GM19238 (cell line): Measurements from ENCODE around the gene GDNF.

Experiments
- DNase-seq: peaks from one replicate; pipeline ENCODE4 v3.0.0; 2011; ENCODE audit warnings: low spot score; ENCODE audit not compliant: insufficient read length

Gene GDNF

DNA sequence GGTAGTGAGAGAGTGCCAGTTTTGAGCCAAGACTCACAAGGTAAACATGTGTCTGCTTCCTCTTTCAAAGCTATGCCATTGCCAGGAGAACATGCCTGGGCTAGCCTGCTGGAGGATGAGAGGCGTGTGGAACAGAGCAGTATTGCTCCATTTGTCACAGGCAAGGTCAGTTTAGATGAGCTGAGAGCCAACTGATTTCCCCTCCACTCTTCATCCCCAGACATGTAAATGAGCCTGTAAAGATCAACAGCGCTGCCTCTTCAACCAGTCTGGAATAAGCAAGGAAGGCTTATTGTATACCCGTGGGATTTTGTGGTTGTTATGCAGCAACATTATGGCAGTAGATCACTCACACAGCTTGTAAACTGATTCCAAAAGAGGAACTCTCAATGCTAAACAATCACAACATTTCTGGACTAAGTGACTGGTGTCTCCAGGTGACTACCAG lies 8.2 kb upstream of the GDNF start:
- DNase-seq = no peak

DNA sequence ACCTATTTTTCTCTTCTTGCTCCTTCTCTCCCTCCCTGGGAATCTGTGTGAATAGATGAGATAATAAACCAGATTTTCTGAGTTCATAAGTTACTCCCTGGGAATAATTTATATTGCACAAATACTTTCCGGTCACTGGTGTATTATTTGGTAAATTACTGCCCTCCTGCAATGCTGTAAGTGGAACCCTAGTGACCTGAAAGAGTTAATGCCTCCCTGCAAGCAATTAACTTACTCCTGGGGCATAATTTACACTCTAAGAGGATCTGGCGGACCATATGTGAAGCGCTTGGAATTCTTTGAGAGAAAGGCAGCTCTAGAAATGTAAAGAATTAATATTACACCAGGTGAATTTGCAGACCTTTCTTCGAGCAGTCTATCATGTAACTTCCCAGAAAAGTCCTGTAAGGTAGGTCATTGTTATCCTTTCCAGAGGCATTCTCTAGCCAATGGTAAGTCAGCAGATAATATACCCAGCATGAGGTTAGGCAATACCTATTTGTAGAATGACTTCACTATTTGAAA lies 7.0 kb upstream of the GDNF start:
- no peak for DNase-seq

DNA sequence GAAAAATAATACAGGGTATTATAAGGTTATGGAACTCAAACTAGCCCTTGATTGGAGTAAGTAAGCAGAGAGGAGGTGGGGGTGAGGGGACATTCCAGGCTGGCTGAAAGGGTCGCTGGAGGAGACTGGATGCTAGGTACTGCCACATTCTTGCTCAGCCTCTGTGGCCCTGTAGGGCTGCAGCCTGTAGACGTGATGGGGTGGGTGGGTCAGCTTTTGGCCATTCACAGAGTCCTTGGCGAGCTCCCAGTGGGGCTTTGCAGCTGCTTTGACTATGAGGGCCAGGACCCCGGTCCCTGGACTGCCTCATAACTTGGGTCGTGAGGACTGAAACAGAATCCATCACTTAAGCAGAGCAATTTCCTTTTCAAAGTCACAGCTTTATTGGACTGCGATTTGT lies 4.2 kb upstream of the GDNF start:
- DNase-seq = no peak

DNA sequence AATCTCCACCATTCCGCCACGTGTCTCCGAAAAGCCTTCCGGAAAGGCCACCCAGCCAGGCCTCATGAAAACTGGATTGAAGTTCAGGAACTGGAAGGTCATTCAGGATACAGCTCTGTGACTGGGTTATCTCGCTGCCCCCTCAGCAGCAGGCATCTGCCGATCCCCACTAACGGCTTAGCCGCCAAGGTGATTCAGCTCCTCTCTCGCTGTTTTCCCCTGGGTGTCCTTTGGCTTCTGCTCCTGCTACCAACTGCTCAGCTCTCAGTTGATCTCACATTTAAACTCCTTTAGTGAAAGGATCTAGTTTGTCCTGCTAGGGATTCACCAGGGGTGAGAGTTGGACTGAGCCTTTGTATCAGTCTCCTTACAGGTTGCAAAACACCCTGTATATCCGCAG lies 2.2 kb upstream of the GDNF start:
- no peak for DNase-seq

DNA sequence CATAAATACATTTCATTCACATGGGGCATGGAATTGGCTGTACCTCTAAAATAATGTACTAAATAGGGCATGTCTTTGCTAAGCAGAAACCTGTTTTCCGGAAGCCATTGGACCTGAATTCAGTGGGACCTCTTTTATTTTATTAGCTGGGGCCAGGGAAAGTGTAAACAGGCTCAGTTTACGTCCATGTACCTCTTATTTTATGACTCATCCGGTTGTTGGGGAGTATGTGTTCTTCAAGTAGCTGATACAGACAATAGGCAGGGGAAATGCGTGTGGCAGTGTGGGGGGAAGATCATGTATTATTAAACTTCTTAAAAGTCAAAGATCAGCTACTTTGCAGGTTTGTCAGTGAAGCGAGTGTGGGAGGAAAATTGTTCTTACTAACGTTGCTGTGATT lies 1.4 kb upstream of the GDNF start:
- DNase-seq = no peak

DNA sequence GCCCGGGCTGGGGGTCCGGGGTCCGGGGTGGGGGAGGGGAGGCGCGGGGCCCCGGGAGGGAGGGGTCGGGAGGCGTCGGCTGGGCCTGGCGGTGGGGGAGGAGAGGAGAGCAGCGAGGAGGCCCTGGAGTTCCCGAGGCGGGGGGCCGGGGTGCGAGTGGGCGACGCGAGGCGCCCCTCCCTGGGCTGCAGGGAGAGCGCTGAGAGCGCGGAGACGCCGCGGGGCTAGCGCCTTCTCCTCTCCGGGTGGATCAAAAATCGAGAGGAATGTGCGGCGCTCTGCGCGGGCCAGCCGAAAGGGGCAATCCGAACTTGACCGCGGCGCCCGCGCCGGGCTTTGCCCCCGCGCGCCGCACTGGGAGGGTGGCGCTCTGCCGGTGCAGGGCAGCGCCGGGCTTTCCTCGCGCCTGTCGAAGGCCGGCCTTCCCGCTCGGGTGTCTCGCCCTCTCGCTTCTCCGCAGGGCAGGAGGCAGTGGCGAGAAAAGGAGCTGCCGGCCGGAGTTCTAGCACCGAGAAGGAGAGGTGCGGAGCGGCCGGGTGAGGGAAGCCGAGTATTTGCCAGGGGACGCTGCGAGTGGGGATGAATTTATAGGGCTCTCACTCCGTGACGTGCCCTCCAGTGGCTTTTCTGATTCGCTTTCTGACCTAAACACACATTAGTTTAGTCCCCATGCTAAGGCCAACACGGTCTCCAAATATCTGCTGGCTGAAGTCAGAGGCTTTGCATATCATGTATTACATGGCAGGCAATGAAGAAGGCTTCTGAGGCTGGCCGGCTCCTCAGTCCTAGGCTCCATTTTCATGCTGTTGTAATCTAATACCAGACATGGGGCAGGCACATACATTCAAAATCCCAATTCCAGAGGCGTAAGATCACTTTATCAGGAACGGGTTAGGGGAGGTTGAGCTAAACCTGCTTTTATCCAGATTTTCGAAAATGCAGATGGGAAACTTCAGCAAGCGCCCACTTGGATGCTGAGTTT lies 503 bp upstream of the GDNF start:
- DNase-seq = no peak

DNA sequence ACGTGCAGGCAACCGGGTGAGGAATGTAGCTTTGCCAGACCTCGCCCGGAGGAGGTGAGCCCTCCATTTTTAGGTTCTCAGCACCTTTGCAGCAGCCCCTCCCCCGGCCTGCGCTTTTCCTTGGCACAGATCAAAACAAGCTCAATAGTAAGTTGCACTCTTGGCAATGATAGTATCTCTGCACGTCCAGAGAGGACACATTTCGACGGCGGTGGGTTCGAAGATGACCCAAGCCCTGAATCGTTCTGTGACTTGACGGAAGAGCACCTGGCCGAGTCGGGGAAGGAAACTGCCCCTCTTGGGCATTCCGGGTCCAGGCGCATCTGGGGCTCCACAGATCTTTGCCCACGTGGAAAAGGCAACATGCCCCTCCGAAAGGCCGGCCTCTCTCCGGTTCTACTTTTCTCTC lies 904 bp downstream of the GDNF start:
- no peak for DNase-seq

DNA sequence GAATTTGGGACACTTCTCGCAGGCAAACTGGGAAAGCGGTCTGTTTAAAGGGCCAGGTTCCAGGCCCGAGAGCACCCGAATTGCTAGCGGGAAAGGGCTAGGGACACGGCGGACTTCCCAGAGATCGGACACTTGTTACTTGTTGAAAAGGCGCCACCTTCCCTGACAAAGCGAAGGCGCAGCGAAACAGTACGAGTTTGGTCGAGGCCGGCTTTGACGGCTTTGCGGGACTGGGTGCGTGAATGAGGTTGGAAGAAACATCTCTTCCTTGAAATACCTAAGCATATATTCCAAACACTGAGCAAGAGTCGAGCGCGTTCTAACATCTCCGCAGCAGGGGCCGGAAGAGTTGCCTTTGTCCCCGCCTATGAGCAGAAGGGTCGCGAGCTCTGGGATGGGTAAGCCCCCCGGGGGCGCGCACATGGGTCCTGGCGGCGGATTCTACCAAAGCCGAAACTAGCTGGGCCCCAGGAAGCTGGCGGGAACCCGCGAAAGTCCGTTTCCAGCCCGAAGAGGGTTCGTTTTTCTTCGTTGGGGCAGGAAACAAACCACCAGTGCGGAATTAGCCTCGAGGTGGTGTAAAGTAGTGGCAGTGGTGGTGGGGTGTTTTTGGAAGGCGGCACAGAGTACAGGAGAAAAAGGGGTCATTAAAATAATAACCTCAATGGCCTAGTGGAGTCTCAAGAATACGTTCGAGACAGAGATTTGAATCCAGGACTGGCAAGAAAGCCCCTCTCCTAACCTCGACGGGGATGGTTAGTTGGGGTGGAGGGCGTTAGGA lies 1.5 kb downstream of the GDNF start:
- no peak for DNase-seq

DNA sequence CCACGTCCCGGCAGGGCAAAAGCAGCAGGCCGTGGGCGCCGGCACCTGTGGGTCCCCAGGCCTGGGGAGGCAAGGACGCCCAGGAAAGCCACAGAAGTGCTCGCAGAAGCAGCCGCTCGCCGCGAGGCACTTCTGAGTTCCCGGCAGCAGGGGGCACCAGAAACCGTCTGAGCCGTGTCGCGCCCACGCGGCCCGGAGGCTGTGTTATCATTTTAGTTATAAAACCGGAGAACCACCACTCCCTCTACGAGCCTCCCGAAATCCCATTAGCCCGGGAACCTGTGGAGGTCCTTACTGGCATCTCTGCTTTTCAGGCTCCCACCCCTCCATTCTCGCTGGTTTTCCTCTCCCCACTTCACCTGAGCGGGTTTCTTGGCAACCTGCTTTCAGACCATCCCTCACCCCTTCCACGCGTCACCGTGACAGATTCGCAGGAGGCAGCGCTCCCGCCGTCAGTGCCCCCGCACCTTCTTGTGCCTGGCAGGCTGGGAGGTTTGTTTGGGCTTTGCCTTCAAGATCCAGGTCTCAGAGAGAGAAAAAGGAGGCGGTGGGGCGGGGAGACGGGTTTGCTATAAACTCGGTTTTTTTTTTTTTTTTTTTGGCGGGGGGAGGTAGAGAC lies 2.3 kb downstream of the GDNF start:
- DNase-seq = peak; percentile 78

DNA sequence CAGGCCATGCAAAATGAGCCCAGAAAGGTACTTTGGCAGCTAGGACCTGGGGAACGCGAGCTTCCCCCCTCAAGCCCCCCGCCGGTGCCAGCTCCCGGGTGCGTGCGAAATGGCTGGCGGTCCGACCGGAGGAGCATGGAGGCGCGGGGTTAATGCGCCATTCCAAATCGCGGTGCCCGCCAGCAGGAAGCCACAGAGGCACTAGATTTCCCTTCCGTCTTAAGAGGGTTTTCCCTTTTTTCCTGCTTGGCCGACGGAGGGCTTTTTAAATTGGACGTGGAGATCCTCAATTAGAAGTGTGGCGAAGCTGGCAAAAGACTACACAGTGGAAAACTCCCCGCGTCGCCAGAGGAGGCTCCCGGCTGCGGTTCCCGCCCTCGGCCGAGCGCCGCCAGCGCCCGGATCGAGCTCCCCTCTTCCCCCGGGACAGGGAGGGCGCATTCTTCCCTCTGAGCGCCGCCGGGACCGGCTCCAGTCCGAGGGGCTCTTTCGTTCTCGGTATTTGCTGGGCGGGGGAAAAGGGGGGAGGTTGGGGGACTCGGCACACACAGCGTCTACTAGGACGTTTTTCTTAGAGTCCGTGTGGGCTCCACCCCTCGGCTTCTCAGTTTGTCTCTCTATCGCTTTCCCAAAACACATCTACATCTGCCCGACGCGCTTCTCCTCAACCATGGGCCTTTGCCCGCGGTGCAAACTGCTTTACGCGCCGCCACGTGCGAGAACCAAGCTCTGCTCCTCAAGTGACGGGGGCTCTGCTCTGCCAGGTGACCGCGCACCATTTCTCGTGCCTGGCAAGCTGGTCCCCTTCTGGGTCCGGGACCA lies 3.0 kb downstream of the GDNF start:
- no peak for DNase-seq

DNA sequence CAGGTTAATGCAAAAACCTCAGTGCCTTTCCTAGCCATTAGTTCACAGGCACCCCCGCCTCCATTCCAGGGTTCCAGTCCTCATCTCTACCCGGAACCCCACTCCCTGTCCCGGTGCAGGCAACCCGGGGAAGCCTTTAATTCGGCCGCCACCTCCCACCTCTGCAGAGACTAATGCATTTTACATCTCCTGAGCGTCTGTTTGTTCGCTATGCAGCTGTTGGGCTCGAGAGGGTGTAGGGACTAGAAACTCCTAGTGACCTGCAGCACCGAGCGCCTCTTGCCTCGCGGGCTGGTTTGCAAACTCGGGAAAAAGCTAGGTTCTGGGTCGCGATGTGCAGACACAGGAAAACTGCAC lies 3.6 kb downstream of the GDNF start:
- DNase-seq = no peak

DNA sequence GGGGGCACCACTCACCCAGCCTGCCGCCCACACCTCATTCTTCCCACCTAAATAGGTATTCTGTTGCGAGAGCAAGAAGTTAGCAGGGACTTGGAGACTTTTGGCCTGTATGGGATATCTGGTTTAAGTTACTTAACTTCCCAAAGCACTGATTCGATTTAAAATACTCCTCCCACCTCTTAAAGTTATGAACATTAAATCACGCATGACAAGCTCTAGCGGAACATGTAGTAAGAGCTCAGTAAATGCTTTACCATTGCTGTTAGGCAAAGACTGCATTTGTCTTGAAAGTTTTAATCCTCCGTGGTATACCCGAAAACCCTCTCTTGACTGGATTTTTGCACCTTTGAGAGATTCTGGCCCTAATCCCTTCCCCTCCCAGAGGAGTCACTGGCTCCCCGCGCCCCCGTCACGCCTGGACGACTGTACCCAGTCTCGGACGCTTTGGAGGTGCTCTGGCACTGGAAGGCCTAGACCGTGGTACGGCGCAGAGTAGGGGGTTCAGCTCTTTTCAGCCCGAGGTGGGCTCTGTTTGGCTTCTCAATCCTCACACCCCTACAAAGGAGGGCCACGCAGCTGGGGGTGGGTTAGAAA lies 4.4 kb downstream of the GDNF start:
- no peak for DNase-seq

DNA sequence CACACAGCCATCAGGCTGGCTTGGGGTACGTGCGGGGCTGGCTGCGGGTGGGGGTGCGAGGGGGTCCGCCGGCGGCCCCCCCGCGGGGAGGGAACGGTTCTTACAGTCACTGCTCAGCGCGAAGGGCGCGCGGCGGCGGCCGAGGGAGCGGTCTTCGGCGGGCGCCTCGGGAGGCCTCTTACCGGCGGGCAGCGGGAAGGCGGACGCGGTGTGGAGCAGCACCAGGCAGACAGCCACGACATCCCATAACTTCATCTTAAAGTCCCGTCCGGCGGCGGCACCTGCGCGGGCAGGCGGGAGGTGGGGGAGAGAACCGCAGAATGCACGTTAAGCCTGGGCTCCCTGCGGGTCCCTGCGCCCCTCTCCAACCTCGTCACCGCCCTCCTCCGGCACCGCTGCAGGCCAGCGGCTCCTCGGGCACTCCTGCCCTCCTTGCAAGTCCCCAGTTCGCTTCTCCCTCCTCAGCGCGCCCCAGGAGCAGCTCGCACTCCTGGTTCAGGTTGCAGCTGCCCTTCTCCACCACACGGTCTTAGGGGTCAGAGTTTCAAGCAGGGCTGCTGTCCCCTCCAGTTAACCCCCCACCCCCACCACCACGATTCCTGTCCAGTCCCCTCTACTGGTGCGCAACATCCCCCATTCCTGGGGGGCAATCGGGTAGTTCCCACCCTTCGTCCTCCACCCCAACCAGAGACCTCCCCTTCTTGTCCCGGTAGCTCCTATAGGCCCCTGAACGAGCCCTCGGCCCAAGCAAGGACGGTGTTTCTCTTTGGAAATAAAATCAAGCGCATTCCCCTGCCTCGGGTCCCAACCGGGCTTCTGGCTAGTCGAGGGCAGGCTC lies 5.1 kb downstream of the GDNF start:
- no peak for DNase-seq

DNA sequence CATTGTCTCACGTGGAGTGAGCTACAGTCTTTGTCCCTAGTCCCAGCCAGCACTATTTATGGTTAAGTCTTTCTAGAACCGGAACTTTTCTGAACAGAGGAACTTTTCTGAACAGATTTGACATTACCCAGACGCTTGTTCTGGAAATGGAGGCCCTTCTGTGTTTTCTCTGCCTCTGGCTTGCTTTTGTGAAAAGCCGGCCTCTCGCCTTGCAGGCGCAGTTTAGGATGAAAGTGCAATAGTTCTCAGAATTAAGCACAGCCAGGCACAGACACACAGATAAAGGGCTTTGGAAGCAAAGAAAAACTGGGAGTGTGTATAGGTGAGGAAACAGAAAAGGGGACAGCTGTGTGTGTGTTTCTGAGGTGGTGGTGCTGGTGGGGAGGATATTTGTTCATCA lies 5.9 kb downstream of the GDNF start:
- DNase-seq = no peak

DNA sequence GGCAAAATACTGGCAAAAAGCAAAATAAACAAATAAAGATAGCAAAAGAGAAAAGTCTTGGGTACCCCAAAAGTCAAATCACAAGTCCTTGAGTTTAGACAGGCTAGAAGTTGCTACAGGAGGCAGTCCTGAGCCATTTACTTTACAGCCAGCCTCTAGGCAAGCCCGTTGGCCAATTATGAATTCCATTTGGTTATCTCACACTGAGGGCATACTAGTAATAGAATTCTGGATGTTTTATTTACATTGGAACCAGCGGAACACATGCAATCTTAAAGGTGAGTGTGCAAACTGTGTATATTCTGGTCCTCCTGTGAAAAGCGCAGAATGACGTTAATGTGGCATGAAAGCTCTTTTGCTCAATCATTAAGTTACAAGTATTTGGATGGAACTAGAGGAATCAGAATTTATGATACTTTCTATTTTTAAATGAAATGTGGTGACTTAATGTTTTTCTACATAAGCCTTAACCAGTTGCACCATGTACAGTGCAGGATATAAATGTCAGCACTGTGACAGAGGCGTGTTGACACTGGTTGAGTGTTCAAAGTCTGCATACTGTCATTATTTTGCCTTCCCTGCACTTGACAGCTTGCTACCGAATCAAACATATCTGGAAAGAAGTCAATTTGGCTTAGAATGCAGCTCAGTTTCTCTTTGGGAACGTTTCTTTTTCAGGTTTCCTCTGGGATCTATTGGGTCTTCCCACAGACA lies 7.9 kb downstream of the GDNF start:
- DNase-seq = no peak

DNA sequence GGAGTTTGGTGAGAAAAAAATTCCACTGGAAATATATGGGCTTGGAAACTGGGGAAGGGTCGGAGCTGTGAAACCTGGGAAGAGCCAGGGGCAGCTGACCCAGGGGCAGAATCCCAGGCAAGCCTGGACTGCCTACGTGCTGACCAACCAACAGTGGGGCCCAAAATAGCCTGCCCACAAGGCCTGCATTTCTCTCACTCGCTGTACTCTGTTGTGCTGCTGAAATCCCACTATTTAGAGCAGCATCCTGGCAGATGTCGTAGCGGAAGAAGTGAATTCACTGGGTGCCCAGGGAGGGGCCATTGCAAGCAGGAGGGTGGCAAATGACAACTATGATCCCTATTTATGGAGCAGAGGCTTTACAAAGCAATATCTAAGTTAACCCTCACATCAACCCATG lies 9.5 kb downstream of the GDNF start:
- DNase-seq = no peak

DNA sequence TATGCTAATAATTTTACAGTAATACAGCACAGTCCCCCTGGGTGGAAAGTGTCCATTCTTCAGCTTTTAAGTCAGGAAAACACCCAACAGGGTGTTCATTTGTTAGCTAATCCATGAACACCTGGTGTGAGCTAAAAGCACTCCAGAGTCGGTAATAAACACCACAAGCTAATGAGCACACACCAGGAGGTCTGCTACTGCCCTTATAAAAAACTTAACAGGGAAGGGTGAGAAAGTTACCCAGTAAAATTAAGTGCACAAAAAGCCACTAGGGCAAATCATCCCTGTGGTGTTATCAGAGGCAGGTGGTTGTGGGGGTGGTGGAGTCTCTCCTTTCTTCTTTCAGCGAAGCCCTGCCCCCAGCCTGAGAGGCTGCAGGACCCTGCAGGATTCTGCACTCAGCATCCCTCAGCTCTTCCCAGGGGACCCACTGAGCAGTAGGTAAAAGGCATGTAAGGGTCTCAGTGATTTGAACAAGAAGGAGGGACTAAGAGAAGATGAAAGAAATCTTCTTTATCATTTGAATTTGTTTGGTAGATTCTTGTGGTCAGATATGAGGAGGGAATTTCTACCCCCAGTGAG lies 14.4 kb downstream of the GDNF start:
- no peak for DNase-seq

DNA sequence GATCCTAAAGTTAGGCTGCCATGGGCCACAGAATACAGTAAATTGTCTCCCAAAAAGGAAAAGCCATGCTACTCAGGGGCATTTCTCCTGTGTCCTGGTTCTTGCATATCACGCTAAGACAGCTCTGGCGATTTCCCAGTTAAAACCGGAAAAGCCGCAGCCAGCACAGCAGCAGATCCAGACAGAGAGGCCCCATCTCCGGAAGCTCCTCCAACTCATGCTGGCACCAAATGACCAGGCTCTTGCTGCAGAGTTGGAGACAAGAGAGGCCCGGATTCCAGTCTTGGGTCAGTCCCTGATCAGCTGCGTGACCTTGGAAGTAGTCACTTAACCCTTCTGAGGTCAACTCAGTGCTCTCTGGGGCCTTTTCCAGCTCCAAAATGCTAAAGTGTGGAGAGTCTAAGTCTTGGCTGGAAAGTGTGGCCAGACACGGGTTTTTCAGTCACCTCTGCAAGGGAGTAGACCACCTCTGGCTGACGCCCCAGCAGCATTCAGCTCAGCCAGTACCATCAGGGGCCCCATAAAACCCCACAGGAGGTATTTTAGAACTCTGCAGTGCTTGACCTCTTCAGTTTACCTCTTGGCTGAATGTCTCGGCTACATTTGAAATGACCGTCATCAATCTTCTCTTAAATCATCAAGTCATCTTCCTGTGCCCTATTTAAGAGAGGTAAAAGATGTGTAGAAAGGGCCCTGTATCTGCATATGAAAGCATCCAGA lies 16.2 kb downstream of the GDNF start:
- DNase-seq = no peak
